GM19438 (cell line): Measurements from ENCODE around the gene BANP.
"Not testable (repeated sequence)": the region's sequence is repeated elsewhere in the genome, so short reads cannot be mapped to it uniquely, and the experiment has no call there.

Experiments used
- ATAC-seq: cut with Tn5 transposase; IDR thresholded peaks from one replicate; pipeline ENCODE4 v1.9.1; 2021; ENCODE audit warnings: low read depth; ENCODE audit not compliant: unreplicated experiment

The BANP gene

GRCh38 chr16:88043208-88043910 lies 92.1 kb downstream of the BANP start:
- not testable (repeated sequence) for ATAC-seq

- ATAC-seq, result not testable (repeated sequence)
Observed at GRCh38 chr16:88044121-88044581, 92.9 kb downstream of the BANP start.

GRCh38 chr16:88045361-88045760 lies 94.1 kb downstream of the BANP start:
- not testable (repeated sequence) for ATAC-seq

- ATAC-seq, result peak; percentile 50
Observed at GRCh38 chr16:88045820-88046303, 94.6 kb downstream of the BANP start.

GRCh38 chr16:88047462-88047861 lies 96.2 kb downstream of the BANP start:
- ATAC-seq, result no peak

GRCh38 chr16:88048985-88049384 lies 97.8 kb downstream of the BANP start:
- no peak for ATAC-seq

GRCh38 chr16:88049561-88050545 lies 98.6 kb downstream of the BANP start:
- ATAC-seq, result no peak

- no peak for ATAC-seq
Observed at GRCh38 chr16:88050952-88051660, 99.9 kb downstream of the BANP start.

GRCh38 chr16:88052661-88053060 lies 101.4 kb downstream of the BANP start:
- no peak for ATAC-seq

- ATAC-seq, result not testable (repeated sequence)
Observed at GRCh38 chr16:88053479-88053878, 102.2 kb downstream of the BANP start.

GRCh38 chr16:88055356-88055755 lies 104.1 kb downstream of the BANP start:
- ATAC-seq, result no peak

- no peak for ATAC-seq
Observed at GRCh38 chr16:88056212-88056611, 105.0 kb downstream of the BANP start.

GRCh38 chr16:88057656-88058055 lies 106.4 kb downstream of the BANP start:
- no peak for ATAC-seq

GRCh38 chr16:88058136-88058535 lies 106.9 kb downstream of the BANP start:
- ATAC-seq, result no peak

GRCh38 chr16:88058817-88059216 lies 107.6 kb downstream of the BANP start:
- no peak for ATAC-seq

GRCh38 chr16:88059701-88060386 lies 108.6 kb downstream of the BANP start:
- ATAC-seq, result no peak

- no peak for ATAC-seq
Observed at GRCh38 chr16:88060524-88061219, 109.4 kb downstream of the BANP start.

GRCh38 chr16:88061346-88062110 lies 110.3 kb downstream of the BANP start:
- no peak for ATAC-seq
